ENCODE data around the gene C9orf153. TPM values are rescaled to one million over a fixed set of nuclear protein-coding genes. Genes with fewer than 3 reads are reported as not detected.
"Not testable (repeated sequence)": the region's sequence is repeated elsewhere in the genome, so short reads cannot be mapped to it uniquely, and the experiment has no call there.

Gene C9orf153
- 0.07 and 0.14 TPM in 2 replicates for total RNA-seq

GRCh38 chr9:86259557-86259956 is at the start of gene C9orf153:
Gene C9orf153 (minus strand): TSS chr9:86259657. CDS start chr9:86229603, 30,054 bp downstream.
- DNase-seq (ENCODE audit: low read depth, low spot score), result no peak

GRCh38 chr9:86308687-86309086 is 49.2 kb upstream of the C9orf153 start:
- no peak for DNase-seq (ENCODE audit: low read depth, low spot score)

- DNase-seq (ENCODE audit: low read depth, low spot score), result no peak
Observed at GRCh38 chr9:86304236-86304730, 44.8 kb upstream of the C9orf153 start.

- DNase-seq (ENCODE audit: low read depth, low spot score), result no peak
Observed at GRCh38 chr9:86303316-86303975, 44.0 kb upstream of the C9orf153 start.

GRCh38 chr9:86301686-86302085 is 42.2 kb upstream of the C9orf153 start:
- no peak for DNase-seq (ENCODE audit: low read depth, low spot score)

GRCh38 chr9:86300701-86301100 is 41.2 kb upstream of the C9orf153 start:
- DNase-seq (ENCODE audit: low read depth, low spot score), result no peak

DNA sequence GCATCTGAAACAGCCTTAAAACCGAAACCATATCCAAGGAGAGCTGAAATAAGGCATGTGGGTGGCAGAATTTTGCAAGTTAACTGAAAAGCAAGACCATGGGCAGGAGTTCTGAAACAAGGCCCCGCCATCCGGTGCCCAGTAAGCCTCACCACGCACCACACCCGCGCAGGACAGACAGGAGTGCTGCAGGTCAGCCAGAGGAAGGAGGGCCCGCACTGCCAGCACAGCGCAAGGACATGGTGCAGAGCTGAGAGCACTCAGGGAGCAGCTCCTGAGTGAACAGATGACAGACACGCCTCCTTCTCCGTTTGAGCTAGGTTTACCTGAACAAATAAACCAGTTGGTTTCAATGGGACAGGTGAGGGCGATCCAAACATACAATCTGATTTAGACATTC is 39.4 kb upstream of the C9orf153 start:
- no peak for DNase-seq (ENCODE audit: low read depth, low spot score)

GRCh38 chr9:86290341-86290740 is 30.9 kb upstream of the C9orf153 start:
- DNase-seq (ENCODE audit: low read depth, low spot score), result not testable (repeated sequence)

DNA sequence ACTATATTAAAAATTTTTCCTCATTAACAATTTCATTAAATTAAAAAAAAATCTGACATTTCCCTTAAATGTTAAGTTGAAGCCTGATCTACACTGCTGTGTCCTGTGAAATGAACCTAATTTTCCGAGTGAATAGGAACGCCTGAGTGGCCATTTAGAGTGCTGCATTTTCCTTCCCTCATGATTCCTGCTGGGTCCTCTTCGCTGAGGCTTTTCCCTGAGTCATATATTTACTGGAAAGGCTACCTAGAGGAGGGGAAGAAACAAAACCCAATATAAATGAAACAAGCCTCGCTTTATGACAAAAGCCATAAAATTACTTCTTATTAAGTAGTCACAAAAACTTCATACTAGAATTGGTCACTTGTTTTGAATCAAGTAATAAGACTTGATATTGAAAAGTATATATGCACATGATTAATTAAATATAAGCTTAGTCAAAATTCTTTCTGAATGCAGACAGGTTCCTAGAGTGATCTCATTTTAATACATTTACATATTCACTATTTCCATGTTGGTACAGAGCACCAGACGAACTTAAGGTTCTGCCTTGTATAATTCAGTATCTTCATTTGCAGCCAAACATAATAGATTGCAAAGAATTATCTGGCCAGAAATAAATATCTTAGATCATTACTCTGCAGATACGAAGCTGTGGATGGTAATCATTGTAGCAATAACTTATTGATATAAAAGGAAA is 29.2 kb upstream of the C9orf153 start:
- no peak for DNase-seq (ENCODE audit: low read depth, low spot score)

GRCh38 chr9:86287013-86287412 is 27.6 kb upstream of the C9orf153 start:
- DNase-seq (ENCODE audit: low read depth, low spot score), result no peak

- DNase-seq (ENCODE audit: low read depth, low spot score), result no peak
Observed at GRCh38 chr9:86286278-86286677, 26.8 kb upstream of the C9orf153 start.

DNA sequence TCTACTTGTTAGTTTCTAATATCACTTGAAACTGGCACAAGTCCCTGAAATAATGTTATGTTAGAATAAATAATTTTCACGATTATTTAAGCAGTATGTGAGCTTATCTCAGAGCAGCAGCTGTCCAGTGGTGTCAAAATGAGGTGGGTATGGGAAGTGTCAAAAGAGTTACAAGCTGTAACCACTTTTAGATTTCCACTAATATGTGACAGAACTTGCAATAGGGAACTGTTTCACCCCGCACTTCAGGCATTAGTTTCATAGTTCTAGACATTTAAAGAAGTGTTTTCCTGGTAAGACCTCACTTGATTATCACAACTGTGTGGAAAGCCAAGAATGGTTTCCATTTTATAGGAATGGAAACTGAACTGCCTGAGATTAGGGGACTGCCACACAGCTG is 25.8 kb upstream of the C9orf153 start:
- DNase-seq (ENCODE audit: low read depth, low spot score), result no peak

DNA sequence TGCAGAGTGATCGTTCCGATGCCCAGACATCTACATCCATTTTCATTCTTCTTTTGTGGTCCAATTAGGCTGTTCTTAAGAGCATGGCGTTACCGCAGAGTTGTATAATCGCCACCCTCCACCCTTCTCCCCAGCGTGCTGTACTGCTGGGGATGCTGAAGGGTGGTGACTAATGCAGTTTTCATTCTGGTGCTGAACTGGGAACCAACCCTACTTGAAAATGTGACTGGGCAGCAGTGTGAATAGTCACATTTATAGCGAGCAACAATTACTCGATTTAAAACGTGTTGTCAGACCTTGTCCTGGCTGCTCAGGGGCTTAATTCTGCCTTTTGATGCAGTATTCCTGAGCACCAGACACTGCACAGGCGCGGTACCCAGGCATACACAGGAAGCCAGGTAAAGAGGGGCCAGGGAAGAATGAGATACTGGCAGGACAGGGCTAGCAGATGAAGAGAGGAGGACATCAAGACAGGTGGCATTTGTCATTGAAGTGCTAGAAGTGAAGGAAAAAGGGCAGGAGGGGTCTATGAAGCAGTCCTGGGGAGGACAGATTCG is 23.6 kb upstream of the C9orf153 start:
- DNase-seq (ENCODE audit: low read depth, low spot score), result no peak

- peak; percentile 63 for DNase-seq (ENCODE audit: low read depth, low spot score)
Observed at GRCh38 chr9:86282077-86282978, 22.9 kb upstream of the C9orf153 start, which contains the start of gene ISCA1. Gene ISCA1 (minus strand): TSS chr9:86282538. CDS start chr9:86282458, 80 bp downstream.

DNA sequence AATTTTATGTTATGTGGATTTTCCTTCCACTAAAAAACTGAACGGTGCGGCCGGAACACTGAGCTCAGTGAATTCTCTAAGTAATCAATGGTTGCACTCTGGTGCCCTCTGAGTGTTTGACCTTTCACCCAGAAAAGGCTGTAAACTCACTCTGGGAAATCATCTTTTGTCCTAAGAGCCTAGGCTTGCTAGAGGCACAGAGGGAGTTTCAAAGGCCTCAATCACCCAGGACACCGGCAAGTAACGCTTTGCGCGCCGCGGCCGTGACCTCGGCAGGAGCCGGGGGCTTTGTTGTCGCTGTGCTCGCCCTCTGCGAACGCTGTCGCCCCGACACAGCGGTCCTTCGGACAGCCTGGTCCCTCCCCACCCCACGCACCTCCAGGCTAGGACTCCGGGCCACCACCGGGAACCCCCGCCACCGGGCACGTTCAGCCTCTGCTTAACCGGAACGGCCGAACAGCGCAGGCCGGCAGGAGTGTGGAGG is 22.2 kb upstream of the C9orf153 start:
- DNase-seq (ENCODE audit: low read depth, low spot score), result no peak

DNA sequence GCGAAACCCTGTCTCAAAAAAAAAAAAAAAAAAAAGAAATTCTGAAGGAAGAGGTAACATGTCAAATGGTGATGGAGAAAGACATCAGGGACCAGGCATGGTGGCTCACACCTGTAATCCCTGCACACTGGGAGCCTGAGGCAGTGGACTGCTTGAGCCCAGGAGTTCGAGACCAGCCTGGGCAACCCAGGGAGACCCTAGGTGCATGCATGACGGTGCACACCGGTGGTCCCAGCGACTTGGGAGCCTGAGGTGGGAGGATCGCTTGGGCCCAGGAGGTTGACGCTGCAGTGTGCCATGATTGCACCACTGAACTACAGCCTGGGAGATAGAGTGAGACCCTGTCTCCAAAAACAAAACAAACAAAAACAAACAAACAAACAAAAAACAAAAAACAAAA is 21.1 kb upstream of the C9orf153 start:
- no peak for DNase-seq (ENCODE audit: low read depth, low spot score)

DNA sequence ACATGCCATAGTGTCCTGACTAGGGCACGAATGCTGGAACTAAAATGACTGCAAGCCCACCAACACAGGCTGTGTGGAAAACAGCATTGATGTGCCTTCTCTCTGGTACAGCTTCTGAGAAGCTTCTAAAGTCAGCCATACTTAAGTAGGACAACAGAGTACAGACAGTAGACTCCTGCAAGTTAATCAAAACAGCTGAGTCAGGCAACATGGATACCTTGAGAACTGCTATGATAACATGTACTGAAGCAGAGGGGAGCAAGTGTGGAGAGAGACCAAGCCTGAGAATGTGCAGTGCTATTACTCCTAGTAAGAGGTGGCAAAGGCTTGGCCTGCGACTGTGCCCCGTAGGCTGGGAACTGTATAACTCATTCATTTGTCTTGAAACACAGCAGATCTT is 20.4 kb upstream of the C9orf153 start:
- no peak for DNase-seq (ENCODE audit: low read depth, low spot score)

- no peak for DNase-seq (ENCODE audit: low read depth, low spot score)
Observed at GRCh38 chr9:86277072-86277471, 17.6 kb upstream of the C9orf153 start.

GRCh38 chr9:86275962-86276361 is 16.5 kb upstream of the C9orf153 start:
- no peak for DNase-seq (ENCODE audit: low read depth, low spot score)

DNA sequence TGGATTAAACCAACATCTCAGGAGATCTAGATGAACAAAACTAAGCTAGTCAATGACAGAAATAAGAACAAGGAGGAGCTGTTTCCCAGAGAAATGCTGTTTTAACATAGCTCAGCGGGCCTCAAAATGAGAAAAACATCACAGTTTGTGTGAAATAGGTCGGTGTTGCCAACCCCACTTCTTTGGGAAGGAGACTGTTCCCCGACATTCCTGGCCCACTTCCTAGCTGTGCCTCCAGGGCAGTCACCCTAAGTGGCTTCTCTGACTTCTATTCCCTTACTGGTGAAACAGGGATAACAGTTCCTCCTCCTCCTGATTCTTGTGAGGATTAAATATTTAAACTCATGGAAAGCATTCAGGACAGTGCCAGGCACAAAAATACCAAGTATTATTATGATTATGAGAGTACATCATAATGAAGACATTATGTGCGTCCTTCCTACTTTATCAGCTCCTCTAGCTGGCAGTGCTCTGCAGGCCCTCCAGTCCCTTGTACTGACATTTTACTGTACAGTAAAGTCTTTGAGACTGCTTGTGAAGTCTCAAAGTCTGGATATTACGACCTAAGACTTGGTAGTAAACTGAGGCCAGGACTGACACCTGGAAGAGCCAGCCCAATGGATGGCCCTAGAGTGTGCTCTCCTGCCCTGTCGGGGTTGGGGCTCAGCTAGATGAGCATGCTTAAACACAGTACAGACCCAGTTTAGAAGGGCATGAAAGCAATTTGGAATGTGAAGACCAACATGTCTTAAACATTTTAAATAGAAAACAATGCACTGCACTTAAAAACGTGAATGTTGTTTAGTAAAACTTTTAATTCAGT is 15.6 kb upstream of the C9orf153 start:
- no peak for DNase-seq (ENCODE audit: low read depth, low spot score)
